GM21367 (cell line): ENCODE measurements around the gene HUNK.

Experiments
- ATAC-seq: cut with Tn5 transposase; IDR thresholded peaks from one replicate; pipeline ENCODE4 v1.9.1; 2021; ENCODE audit not compliant: unreplicated experiment

Gene HUNK

GRCh38 chr21:31895077-31895835 lies 22.4 kb downstream of the HUNK start:
- no peak for ATAC-seq

- no peak for ATAC-seq
These were observed 23.2 kb downstream of the HUNK start for GRCh38 chr21:31896019-31896418.

- ATAC-seq = no peak
These were observed 24.5 kb downstream of the HUNK start for GRCh38 chr21:31897311-31897710.

GRCh38 chr21:31898933-31899630 lies 26.3 kb downstream of the HUNK start:
- ATAC-seq = no peak

GRCh38 chr21:31900121-31900895 lies 27.5 kb downstream of the HUNK start:
- no peak for ATAC-seq

- no peak for ATAC-seq
These were observed 28.5 kb downstream of the HUNK start for GRCh38 chr21:31901315-31901714.

- no peak for ATAC-seq
These were observed 29.6 kb downstream of the HUNK start for GRCh38 chr21:31902438-31902837.

GRCh38 chr21:31903896-31904295 lies 31.1 kb downstream of the HUNK start:
- ATAC-seq = no peak

- ATAC-seq = no peak
These were observed 33.0 kb downstream of the HUNK start for GRCh38 chr21:31905503-31906451.

- no peak for ATAC-seq
These were observed 35.5 kb downstream of the HUNK start for GRCh38 chr21:31908106-31909031.

- no peak for ATAC-seq
These were observed 36.6 kb downstream of the HUNK start for GRCh38 chr21:31909153-31910073.

GRCh38 chr21:31910074-31910470 lies 37.3 kb downstream of the HUNK start:
- no peak for ATAC-seq

GRCh38 chr21:31911138-31911907 lies 38.5 kb downstream of the HUNK start:
- no peak for ATAC-seq

GRCh38 chr21:31912501-31912900 lies 39.7 kb downstream of the HUNK start:
- ATAC-seq = no peak

GRCh38 chr21:31913182-31913608 lies 40.4 kb downstream of the HUNK start:
- no peak for ATAC-seq

- ATAC-seq = no peak
These were observed 41.7 kb downstream of the HUNK start for GRCh38 chr21:31914472-31914871.

- no peak for ATAC-seq
These were observed 42.7 kb downstream of the HUNK start for GRCh38 chr21:31915566-31915965.

GRCh38 chr21:31917108-31917507 lies 44.3 kb downstream of the HUNK start:
- ATAC-seq = no peak
